NCI-H128 (cell line): ENCODE measurements around the gene FKTN.

ENCODE experiments used
- DNase-seq: peaks from one replicate; lab custom pipeline; 2025; ENCODE audit not compliant: unreplicated experiment; lab: John Stamatoyannopoulos, UW

Gene FKTN

GRCh38 chr9:105625088-105625487, 67.2 kb downstream of the FKTN start:
- no peak for DNase-seq

DNA sequence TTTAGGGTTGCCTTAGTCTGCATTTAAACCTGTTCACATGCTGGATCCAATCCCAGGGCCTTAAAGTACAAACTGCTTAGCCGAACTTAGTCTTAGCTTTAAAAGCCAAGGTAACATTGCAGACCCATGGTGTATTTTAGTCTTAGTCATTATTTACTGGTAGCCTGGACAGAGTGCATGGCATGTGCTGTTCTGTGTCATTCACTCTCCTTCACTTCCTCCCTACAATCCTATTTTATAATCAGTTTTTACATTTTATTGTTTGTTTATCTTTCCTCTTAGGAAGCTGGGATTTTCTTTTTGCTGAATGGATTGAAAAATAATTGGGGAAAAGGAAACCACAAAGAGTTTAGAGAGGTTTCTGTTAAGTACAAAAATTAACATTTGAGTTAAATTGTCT, 74.9 kb downstream of the FKTN start:
- DNase-seq: no peak

DNA sequence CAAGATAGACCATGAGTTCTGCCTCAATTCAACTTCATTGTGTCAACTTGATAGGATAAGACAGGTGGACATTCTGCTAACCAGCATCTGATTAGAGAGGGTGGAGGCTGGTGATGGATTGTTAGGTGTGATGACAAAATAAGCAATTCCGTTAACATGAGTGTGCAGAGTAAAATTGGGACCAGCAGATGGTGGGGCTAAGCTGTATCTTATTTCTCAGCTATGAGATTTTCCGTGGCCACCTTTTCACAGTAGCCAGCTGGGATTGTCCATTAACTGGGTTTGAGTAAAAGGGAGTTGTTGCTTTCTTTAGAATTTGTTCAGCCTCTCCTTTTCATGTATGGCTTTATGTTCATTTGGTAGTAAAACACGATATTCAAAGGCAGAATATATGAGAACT, 75.5 kb downstream of the FKTN start:
- no peak for DNase-seq

DNA sequence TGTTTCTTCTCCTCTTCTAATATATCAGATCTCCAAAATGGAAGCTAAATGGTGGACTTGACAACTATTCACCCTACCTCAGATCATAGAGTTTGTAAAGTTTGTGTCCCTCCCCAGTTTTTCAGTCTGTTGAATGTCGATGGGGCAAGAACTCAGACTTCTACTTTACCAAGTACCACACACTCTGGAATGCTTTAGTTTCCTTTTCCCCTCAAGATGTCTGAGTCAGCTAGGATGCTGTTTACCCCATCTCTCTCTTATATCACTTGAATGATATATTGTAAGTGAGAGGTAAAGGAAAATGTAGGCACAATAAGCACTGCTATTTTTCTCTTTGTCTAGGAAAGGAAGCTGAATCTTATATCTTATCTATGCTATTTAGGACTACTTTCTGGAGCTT, 78.4 kb downstream of the FKTN start:
- DNase-seq: no peak

- no peak for DNase-seq
Observed at GRCh38 chr9:105637787-105638395, 80.0 kb downstream of the FKTN start.

DNA sequence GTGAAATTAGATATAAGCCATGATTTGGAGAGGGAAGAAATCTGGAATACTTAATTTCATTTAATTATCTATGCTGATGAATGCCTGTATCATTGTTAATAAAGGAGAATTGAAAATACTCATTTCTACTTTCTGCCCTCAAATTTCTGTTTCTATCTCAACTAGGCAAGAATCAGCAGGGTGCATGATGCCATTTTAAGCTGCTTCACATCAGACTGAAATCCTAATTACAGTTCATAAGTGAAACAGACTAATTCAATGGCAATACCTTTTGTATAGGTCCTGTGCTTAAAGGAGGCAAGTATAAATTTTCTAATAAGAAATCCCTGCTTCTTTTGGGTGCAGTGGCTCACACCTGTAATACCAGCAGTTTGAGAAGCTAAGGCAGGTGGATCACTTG, 82.0 kb downstream of the FKTN start:
- no peak for DNase-seq

- DNase-seq: no peak
Observed at GRCh38 chr9:105643795-105644194, 85.9 kb downstream of the FKTN start.

DNA sequence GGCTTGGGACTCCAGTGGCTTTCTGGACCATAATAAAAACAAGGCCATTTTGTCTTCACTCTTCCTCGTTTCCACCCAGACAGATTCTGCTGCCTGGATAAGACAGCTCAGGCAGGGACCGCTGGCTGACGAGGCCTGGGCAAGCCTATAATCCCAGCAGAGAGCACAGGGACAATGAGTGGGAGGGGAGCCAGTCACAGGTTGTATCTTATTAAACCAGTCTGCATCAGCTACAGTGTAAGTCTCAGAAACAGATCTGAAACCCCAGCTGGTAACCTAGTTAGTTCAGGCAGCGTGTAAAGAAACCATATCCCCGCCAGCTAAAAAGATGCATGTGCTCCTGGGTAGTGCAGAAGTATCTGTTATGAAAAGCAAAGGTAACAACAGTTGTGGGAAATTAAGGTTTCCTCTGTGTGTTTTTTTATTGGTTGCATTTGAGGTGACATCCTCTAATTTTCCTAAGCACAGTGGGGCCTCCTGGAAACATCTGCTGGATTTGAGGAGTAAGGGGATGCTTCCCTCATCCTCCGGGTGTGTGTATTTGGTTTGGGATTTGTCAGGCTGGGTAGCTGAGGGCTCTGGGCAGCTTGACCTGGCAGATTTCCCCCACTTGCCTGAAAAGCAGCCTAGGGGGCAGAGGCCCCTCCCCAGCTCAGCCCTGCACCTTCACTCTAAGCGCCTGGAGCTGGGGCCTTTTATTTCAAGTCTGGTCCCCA, 89.1 kb downstream of the FKTN start:
- no peak for DNase-seq

DNA sequence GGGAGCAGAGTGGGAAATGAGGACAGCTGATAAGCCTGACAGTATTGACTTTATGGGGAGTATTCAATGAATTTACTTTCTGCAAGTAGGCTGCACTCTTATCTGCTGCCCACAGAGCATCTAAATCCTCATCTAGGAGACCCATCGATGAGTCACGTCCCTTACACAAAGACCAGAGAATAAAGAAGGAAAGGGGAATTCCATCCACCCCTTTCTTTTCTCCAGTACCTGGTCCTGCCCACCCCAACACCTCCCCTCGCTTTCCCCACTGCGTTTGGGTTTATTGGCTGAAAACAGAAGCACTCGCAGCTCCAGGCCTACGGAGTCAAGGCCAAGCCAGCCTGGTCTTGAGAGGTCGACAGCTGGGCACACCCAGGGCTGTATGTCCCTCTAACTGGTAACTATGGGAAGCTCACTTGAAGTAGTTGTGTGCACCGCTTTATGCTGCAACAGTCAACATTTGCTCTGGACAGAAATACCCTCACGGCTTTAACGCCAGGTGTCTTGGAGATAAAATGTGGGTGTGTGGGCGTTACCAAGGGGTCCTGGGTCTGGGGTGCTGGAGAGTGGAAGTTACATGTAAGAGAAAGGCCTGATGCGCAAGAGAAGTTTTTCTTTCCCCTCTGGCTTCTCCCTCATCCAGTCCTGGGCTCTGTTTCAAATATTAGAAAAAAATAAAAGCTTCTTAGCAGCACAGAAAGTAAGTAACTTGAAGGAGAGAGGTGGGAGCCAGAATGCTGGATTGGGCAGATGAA, 89.8 kb downstream of the FKTN start:
- DNase-seq: no peak

- DNase-seq: no peak
Observed at GRCh38 chr9:105651806-105652205, 93.9 kb downstream of the FKTN start.

DNA sequence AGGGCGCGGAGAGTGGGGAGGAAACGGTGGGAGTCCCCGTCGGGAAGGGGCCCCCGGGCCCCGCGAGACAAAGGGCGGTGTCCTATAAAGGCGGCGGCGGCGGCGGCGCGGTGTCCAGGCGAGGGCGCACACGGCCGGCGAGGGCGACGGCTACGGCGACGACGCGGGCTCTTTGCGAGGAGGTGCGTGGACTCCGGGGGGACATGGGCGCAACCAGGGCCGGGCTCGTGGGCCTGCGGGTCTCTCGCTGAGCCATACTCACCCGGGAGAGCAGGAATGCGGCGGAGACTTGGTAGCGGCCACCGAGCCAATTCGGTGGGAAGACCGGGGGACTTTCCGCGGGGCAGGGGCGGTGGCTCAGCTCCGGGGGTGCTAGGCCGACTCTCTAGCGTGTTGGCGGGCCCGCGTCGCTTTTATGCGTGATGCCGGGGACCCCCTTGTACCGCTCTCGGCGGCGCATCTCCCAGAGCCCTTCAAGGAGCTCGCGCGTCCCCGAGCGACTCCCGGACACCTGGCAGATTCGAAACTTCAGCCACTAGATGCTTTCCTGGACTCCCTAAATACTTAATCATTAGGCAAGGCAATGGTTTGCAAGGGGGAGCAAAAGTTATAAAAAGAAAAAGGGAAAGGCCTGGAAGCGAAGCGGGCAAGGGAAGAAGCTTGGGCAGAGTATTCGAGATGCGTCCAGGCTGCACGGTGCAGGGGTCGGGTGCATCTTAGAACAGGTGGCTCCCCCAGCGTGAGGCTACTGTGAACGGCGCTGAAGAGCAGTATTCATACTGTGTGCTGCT, 98.4 kb downstream of the FKTN start:
- DNase-seq: no peak

- no peak for DNase-seq
Observed at GRCh38 chr9:105658351-105658750, 100.4 kb downstream of the FKTN start.

- no peak for DNase-seq
Observed at GRCh38 chr9:105661011-105661410, 103.1 kb downstream of the FKTN start.

DNA sequence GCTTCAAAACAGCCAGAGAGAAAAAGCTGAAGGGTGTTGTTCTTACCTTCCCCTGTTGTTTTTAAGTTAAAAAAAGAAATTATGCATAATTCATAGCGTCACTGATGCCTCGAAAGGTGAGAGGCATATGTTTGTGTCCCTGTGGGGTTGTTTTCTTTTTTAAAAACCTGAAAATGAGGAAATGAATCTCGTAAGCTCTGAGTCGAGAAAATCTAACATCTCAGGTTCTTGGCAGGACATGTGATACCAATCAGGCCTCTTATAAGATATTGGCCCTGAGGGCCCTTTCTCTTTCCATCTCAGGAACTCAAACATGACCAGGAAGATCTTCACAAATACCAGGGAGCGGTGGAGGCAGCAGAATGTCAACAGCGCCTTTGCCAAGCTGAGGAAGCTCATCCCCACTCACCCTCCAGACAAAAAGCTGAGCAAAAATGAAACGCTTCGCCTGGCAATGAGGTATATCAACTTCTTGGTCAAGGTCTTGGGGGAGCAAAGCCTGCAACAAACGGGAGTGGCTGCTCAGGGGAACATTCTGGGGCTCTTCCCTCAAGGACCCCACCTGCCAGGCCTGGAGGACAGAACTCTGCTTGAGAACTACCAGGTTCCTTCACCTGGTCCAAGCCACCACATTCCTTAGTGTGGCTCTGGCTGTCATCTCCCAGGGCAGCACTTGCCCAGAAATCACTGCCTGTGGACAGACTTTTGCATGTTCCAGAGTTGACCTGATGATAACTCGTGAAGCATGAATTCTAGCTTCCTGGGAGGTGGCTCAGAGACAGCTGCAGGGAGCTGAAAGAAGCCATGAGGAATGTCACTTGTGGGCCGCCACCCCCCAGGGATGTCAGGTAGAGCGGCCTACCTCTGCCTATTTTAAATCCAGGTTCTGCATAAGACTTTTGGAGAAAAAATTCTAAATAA, 104.5 kb downstream of the FKTN start, which contains the start of gene TAL2:
TAL2 (plus strand) TSS at position 274 of the 921 bp plus-strand sequence; CDS start at position 314, 40 bp downstream.
- no peak for DNase-seq

GRCh38 chr9:105663914-105664313, 106.0 kb downstream of the FKTN start:
- no peak for DNase-seq

- no peak for DNase-seq
Observed at GRCh38 chr9:105667867-105668266, 109.9 kb downstream of the FKTN start.

- no peak for DNase-seq
Observed at GRCh38 chr9:105670315-105670714, 112.4 kb downstream of the FKTN start.

GRCh38 chr9:105670775-105671174, 112.8 kb downstream of the FKTN start:
- DNase-seq: no peak

- no peak for DNase-seq
Observed at GRCh38 chr9:105672711-105673234, 114.8 kb downstream of the FKTN start.

GRCh38 chr9:105673850-105674387, 116.0 kb downstream of the FKTN start:
- no peak for DNase-seq
